ENCODE measurements around the gene ZP2. TPM values are rescaled to one million over a fixed set of nuclear protein-coding genes. Genes with fewer than 3 reads are reported as not detected.

Gene ZP2
- total RNA-seq, 1 experiment from 2014 or later: not detected

DNA sequence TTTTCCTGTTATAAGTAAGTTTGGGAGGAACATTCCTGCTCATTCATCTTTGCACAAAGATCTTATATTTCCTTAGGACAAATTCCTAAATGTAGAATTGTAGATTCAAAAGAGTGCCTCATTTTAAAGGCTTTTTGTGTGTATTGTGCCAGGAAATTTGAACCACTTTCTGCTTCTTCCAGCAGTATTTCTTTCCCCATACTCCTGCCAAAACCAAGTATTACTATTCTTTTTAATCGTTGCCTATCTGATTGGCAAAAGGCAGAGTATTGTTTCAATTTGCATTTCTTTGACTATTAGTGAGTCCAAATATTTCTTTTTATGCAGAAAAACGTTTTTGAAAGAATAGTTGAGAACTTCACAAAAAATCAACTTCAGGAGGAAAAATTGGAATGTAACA, 31.4 kb upstream of the ZP2 start:
- Mint-ChIP-seq H3K9me3 (no peaks in the 10 kb centered on the region), H3K36me3 (ENCODE audit: insufficient read depth in 1 of 3, low read depth in 3 of 3) (no peaks in the 10 kb centered on the region), H3K27ac (no peak overlapping the region), H3K4me1 (peaks cover 8 to 10% of the 10 kb centered on the region in 2 experiments), H3K27me3 (ENCODE audit: low read depth) (no peaks in the 10 kb centered on the region), H3K4me3 (no peak overlapping the region)
- Histone ChIP-seq H4K5ac (ENCODE audit: insufficient read length, low read depth, low read length) (no peak overlapping the region), H3K23ac (ENCODE audit: insufficient read length, low read depth, low read length) (no peak overlapping the region), H3K4ac (ENCODE audit: low read depth, low read length) (no peak overlapping the region), H3K27me3 (ENCODE audit: insufficient read depth, low read length) (no peaks in the 10 kb centered on the region), H2BK120ac (ENCODE audit: low read depth, low read length, poor library complexity, severe bottlenecking) (no peak overlapping the region), H4K91ac (ENCODE audit: insufficient read length, low read depth, low read length) (no peak overlapping the region), H2BK20ac (ENCODE audit: low read depth, low read length, poor library complexity, severe bottlenecking) (no peak overlapping the region), H3T11ph (ENCODE audit: low read length) (no peak overlapping the region), H3K9ac (ENCODE audit: extremely low read depth, insufficient read length, low read length) (no peak overlapping the region), H2AFZ (ENCODE audit: low read length) (no peak overlapping the region), H2BK15ac (ENCODE audit: low read depth, low read length) (no peak overlapping the region), H3K4me2 (ENCODE audit: insufficient read depth, insufficient read length, low read length) (no peak overlapping the region), H2BK5ac (ENCODE audit: insufficient read length, low read length) (no peak overlapping the region), H3K79me1 (ENCODE audit: insufficient read depth, low read depth, low read length, poor library complexity, severe bottlenecking) (no peaks in the 10 kb centered on the region), H3K27ac (ENCODE audit: insufficient read length, low read depth, low read length) (no peak overlapping the region), H3K56ac (ENCODE audit: insufficient read length, low read depth, low read length) (no peak overlapping the region), H2AK5ac (ENCODE audit: insufficient read length, low read length) (no peak overlapping the region), H3K14ac (ENCODE audit: insufficient read depth, low read length) (no peak overlapping the region), H4K20me1 (ENCODE audit: control insufficient read depth, insufficient read depth, insufficient read length) (no peaks in the 10 kb centered on the region), H3K79me2 (ENCODE audit: insufficient read depth, low read length) (no peaks in the 10 kb centered on the region), H3K9me3 (ENCODE audit: control insufficient read depth, low read depth, low read length) (no peaks in the 10 kb centered on the region), H3K18ac (ENCODE audit: insufficient read length, low read depth, low read length) (no peak overlapping the region), H3K4me1 (ENCODE audit: insufficient read depth, low read length) (no peaks in the 10 kb centered on the region), H2BK12ac (ENCODE audit: insufficient read length, low read depth, low read length) (no peak overlapping the region), H4K8ac (replicated peaks; ENCODE audit: insufficient read length, low read depth, low read length) (no peak overlapping the region), H3K23me2 (ENCODE audit: insufficient read length, low read depth, low read length, poor library complexity, severe bottlenecking) (no peaks in the 10 kb centered on the region)
- no peak for TF ChIP-seq CTCF (conservative IDR thresholded peaks at IDR 0.05)
- no peak for DNase-seq
- WGBS (ENCODE audit: extremely low coverage, insufficient read length, low lambda C conversion rate): no CpG with 5 or more reads among the region's 2 CpGs
